ENCODE results near the gene C16orf89.

DNA sequence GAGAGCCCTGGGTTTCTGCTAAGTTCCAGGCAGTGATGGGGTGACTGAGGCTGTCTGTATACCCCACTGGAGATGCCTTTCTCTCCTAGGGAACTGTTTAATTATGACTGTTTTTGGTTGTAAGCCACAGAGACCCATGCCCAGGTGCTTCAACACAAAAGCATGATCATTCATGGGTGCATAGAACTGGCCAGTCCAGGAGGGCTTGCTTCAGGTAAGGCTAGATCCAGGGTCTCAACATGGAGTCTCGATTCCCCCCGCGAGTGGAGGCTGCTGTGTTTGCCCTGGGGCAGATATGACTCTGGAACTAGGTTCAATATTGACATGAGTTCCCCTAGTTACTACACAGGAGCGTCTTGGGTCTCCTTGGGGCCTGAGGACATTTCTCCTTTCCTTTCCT lies 49.9 kb downstream of the C16orf89 start:
- TF ChIP-seq, protein P1, sequence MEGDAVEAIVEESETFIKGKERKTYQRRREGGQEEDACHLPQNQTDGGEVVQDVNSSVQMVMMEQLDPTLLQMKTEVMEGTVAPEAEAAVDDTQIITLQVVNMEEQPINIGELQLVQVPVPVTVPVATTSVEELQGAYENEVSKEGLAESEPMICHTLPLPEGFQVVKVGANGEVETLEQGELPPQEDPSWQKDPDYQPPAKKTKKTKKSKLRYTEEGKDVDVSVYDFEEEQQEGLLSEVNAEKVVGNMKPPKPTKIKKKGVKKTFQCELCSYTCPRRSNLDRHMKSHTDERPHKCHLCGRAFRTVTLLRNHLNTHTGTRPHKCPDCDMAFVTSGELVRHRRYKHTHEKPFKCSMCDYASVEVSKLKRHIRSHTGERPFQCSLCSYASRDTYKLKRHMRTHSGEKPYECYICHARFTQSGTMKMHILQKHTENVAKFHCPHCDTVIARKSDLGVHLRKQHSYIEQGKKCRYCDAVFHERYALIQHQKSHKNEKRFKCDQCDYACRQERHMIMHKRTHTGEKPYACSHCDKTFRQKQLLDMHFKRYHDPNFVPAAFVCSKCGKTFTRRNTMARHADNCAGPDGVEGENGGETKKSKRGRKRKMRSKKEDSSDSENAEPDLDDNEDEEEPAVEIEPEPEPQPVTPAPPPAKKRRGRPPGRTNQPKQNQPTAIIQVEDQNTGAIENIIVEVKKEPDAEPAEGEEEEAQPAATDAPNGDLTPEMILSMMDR (IDR thresholded peaks at IDR 0.05; ENCODE audit: borderline replicate concordance, extremely low read depth, low read length, poor library complexity, severe bottlenecking) = no peak
- no peak for TF ChIP-seq EZH2 (IDR thresholded peaks at IDR 0.05; ENCODE audit: borderline replicate concordance, low read depth, low read length, severe bottlenecking)
